ENCODE measurements around the gene TBX6.

DNA sequence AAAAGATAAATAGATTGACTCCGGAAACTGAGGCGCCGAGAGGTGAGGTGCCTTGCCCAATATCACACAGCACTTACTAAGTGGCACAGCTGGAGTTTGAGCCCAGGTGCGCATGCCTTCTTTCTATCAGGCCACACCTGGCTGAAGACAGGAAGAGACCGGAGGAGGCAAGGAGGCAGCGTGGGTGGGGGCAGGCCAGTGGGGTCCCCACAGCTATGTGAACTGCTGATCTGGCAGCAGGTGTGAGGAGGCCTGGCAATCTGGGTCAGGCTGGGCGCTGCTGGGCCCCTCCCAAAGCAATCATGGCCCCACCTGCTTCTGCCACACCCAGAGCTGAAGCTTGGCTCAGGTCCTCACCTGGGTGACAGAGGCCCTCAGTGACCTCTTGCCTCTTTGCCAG is 23.5 kb upstream of the TBX6 start:
- TF ChIP-seq, protein P1, sequence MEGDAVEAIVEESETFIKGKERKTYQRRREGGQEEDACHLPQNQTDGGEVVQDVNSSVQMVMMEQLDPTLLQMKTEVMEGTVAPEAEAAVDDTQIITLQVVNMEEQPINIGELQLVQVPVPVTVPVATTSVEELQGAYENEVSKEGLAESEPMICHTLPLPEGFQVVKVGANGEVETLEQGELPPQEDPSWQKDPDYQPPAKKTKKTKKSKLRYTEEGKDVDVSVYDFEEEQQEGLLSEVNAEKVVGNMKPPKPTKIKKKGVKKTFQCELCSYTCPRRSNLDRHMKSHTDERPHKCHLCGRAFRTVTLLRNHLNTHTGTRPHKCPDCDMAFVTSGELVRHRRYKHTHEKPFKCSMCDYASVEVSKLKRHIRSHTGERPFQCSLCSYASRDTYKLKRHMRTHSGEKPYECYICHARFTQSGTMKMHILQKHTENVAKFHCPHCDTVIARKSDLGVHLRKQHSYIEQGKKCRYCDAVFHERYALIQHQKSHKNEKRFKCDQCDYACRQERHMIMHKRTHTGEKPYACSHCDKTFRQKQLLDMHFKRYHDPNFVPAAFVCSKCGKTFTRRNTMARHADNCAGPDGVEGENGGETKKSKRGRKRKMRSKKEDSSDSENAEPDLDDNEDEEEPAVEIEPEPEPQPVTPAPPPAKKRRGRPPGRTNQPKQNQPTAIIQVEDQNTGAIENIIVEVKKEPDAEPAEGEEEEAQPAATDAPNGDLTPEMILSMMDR (IDR thresholded peaks at IDR 0.05): no peak
- TF ChIP-seq POLR2A (IDR thresholded peaks at IDR 0.05): no peak
